SK-N-SH (cell line): ENCODE measurements around the gene ASH1L. TPM values are rescaled to one million over a fixed set of nuclear protein-coding genes. Genes with fewer than 3 reads are reported as not detected.

ENCODE experiments used
- CTCF ChIA-PET: fragments of 300-600, 350-600 bp; formaldehyde crosslinking; extraction: SDS; loops from one replicate; lab custom pipeline; 2021; lab: Yijun Ruan, JAX
- POLR2A ChIA-PET: fragments of 350-600 bp; sonication (Branson Sonifier 250); formaldehyde crosslinking; extraction: SDS; loops from one replicate; lab custom pipeline; 2020; ENCODE audit warnings: antibody characterized with exemption, inconsistent platforms; lab: Yijun Ruan, JAX
- DNase-seq: peaks from one replicate; pipeline ENCODE4 v3.0.0; 2012
- H2AFZ ChIP-seq: fragments of 200-600 bp; sonication (generic); 2 replicates; pipeline ENCODE4 v1.8.1; 2016; ENCODE audit warnings: antibody characterized with exemption, mild to moderate bottlenecking, low read depth
- H3F3A ChIP-seq: fragments of 200-600 bp; sonication (generic); replicated peaks from 2 replicates; pipeline ENCODE3; 2016; ENCODE audit warnings: antibody characterized with exemption, mild to moderate bottlenecking; ENCODE audit not compliant: insufficient read depth
- H3K27ac ChIP-seq, 2 experiments: fragments of 200-500 bp in 1 of 2; fragments of 200-600 bp in 1 of 2; sonication (Bioruptor generic) in 1 of 2; sonication (generic), shearing (Covaris generic) in 1 of 2; 2 replicates each; pipeline versions ENCODE4 v1.5.1 to v1.6.1; 2014 to 2016; ENCODE audit warnings: low read depth in 2 of 2, inconsistent platforms in 1 of 2, low read length in 1 of 2, mild to moderate bottlenecking in 1 of 2, mixed read lengths in 1 of 2
- H3K27me3 ChIP-seq: fragments of 200-600 bp; sonication (generic), shearing (Covaris generic); 2 replicates; pipeline ENCODE4 v1.6.1; 2016; ENCODE audit warnings: mixed run types; ENCODE audit not compliant: insufficient read depth
- H3K36me3 ChIP-seq, 2 experiments: fragments of 200-500 bp in 1 of 2; fragments of 200-600 bp in 1 of 2; sonication (Bioruptor generic) in 1 of 2; sonication (generic) in 1 of 2; replicated peaks in 1 of 2; 2 replicates each; pipeline versions ENCODE3 to v1.5.1; 2014 to 2016; ENCODE audit warnings: low read length in 1 of 2, mild to moderate bottlenecking in 1 of 2; ENCODE audit not compliant: insufficient read depth in 2 of 2, control insufficient read depth in 1 of 2
- H3K4me1 ChIP-seq, 2 experiments: fragments of 200-500 bp in 1 of 2; fragments of 200-600 bp in 1 of 2; sonication (Bioruptor generic) in 1 of 2; sonication (generic), shearing (Covaris generic) in 1 of 2; 2 replicates each; pipeline versions ENCODE4 v1.5.1 to v1.6.1; 2014 to 2016; ENCODE audit warnings: low read depth in 1 of 2, low read length in 1 of 2, mixed run types in 1 of 2; ENCODE audit not compliant: insufficient read depth in 2 of 2, control insufficient read depth in 1 of 2
- H3K4me2 ChIP-seq: fragments of 200-600 bp; sonication (generic), shearing (Covaris generic); 2 replicates; pipeline ENCODE4 v1.6.1; 2017; ENCODE audit warnings: mixed run types
- H3K4me3 ChIP-seq, 2 experiments: fragments of 200-500 bp in 1 of 2; fragments of 200-600 bp in 1 of 2; sonication (Bioruptor generic) in 1 of 2; sonication (generic), shearing (Covaris generic) in 1 of 2; 2 replicates each; pipeline versions ENCODE4 v1.5.1 to v1.8.1; 2014 to 2016; ENCODE audit warnings: low read depth in 2 of 2, inconsistent platforms in 1 of 2, low read length in 1 of 2, mild to moderate bottlenecking in 1 of 2, mixed read lengths in 1 of 2, moderate library complexity in 1 of 2
- H3K79me2 ChIP-seq: fragments of 200-600 bp; sonication (generic); 2 replicates; pipeline ENCODE4 v1.8.1; 2017; ENCODE audit warnings: mild to moderate bottlenecking; ENCODE audit not compliant: insufficient read depth
- H3K9ac ChIP-seq: fragments of 200-600 bp; sonication (generic); 2 replicates; pipeline ENCODE4 v1.6.1; 2017; ENCODE audit warnings: mixed run types
- H3K9me2 ChIP-seq: fragments of 200-600 bp; sonication (generic); 2 replicates; pipeline ENCODE4 v1.6.1; 2017; ENCODE audit warnings: mixed run types
- H3K9me3 ChIP-seq: fragments of 200-600 bp; sonication (generic); 2 replicates; pipeline ENCODE4 v1.6.1; 2017; ENCODE audit warnings: mixed run types, mild to moderate bottlenecking, moderate library complexity
- H4K20me1 ChIP-seq: fragments of 200-600 bp; sonication (generic); 2 replicates; pipeline ENCODE4 v1.6.1; 2017; ENCODE audit warnings: mild to moderate bottlenecking, mixed run types; ENCODE audit not compliant: insufficient read depth
- CHD2 ChIP-seq: fragments of 150-350 bp; IDR thresholded peaks from 2 replicates; pipeline ENCODE4 v1.6.1; 2018; ENCODE audit warnings: low read length; ENCODE audit not compliant: partially characterized antibody
- CTCF ChIP-seq: fragments of 200-600 bp; sonication (generic); IDR thresholded peaks from 2 replicates; pipeline ENCODE4 v1.6.1; 2017; ENCODE audit warnings: antibody characterized with exemption, mild to moderate bottlenecking, moderate library complexity
- GABPA ChIP-seq: IDR thresholded peaks from 2 replicates; pipeline ENCODE4 v1.4.0; 2012; ENCODE audit warnings: low read depth, mild to moderate bottlenecking
- MAX ChIP-seq: IDR thresholded peaks from 2 replicates; pipeline ENCODE4 v1.4.0; 2012; ENCODE audit warnings: low read depth
- MXI1 ChIP-seq: IDR thresholded peaks from 2 replicates; pipeline ENCODE4 v1.6.1; 2012; ENCODE audit warnings: mild to moderate bottlenecking, low read depth, low read length, improper control_type of control experiment
- NFIC ChIP-seq: IDR thresholded peaks from 2 replicates; pipeline ENCODE4 v1.4.0; 2012; ENCODE audit warnings: borderline replicate concordance
- NRF1 ChIP-seq: IDR thresholded peaks from 2 replicates; pipeline ENCODE4 v1.6.1; 2012; ENCODE audit warnings: low read depth, mild to moderate bottlenecking, low read length
- RXRA ChIP-seq: IDR thresholded peaks from 2 replicates; pipeline ENCODE4 v1.4.0; 2012; ENCODE audit warnings: low read depth, mild to moderate bottlenecking, borderline replicate concordance
- SMC3 ChIP-seq: IDR thresholded peaks from 2 replicates; pipeline ENCODE4 v1.6.1; 2012; ENCODE audit warnings: low read depth, low read length, improper control_type of control experiment
- TCF12 ChIP-seq: IDR thresholded peaks from 2 replicates; pipeline ENCODE4 v1.4.0; 2012
- YY1 ChIP-seq: IDR thresholded peaks from 2 replicates; pipeline ENCODE4 v1.4.0; 2012; ENCODE audit warnings: low read depth, mild to moderate bottlenecking
- WGBS: methylation state at CpG from one replicate; pipeline ENCODE4 v1.1.6; 2017; ENCODE audit warnings: low lambda C conversion rate; 5-methylcytosine and 5-hydroxymethylcytosine counted together
- polyA plus RNA-seq, 3 experiments: library from polyadenylated mRNA; depleted of rRNA; stranded (reverse); fragments of >200 nt; gene quantifications; 2 replicates each; pipeline ENCODE4 v1.2.3, GENCODE V29; 2012
- TF ChIP-seq, protein P1 (sequence below): IDR thresholded peaks from 2 replicates; pipeline ENCODE4; 2012
- TF ChIP-seq, protein P2 (sequence below): IDR thresholded peaks from 2 replicates; pipeline ENCODE4 v1.4.0; 2012; ENCODE audit warnings: low read depth, borderline replicate concordance

Gene ASH1L
- polyA plus RNA-seq, 1 of the 3 experiments (the other 2 are of a cell fraction), result 13.4 TPM

DNA sequence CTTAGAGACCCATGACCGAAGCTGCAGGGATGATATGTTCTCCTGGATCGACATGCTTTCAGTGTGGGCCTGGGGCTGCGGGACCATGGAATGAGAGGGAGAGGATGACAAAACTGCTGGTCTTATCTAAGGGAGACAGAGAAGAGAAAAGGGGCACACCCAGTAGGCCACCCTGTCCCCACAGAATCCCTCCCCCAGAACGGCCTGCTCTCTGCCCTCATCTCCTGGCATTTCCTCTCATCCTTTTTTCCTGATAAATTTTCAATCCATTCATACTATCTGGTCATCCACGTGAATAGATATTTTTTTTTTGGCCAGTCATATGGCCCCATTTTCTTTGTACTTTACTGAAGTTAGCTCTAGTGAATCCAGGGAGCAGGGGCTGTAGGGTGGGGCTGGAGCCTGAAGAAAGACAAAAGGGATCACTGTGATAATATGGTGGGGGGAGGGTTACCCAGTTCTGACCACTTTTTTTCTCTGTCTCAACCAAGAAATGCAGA lies 261.2 kb downstream of the ASH1L start, which contains the start of gene PKLR:
Gene PKLR (minus strand): TSS at position 97 of the 500 bp plus-strand sequence. CDS start 43 bp downstream, at position 54.
- 82% methylated on average over 5 of the region's 5 CpGs for WGBS
- CTCF ChIA-PET, result interaction anchor here (0.7 to 2.9 kb wide), 4 partner anchors 9 to 861 kb away, joined by 3 to 15 read pairs (median 4); no protein-coding TSS in a partner anchor
- no peaks in the 10 kb centered on the region for H3K27me3 ChIP-seq

More for the DNA sequence above, 261.2 kb downstream of the ASH1L start, which contains the start of gene PKLR:
- Histone ChIP-seq H4K20me1 (no peaks in the 10 kb centered on the region), H3K9me3 (no peaks in the 10 kb centered on the region), H3K9ac (no peak within 1 kb of the TSS), H3K36me3 (no peaks in the 10 kb centered on the region), H3F3A (no peaks in the 10 kb centered on the region), H3K4me1 (no peaks in the 10 kb centered on the region), H3K9me2 (no peaks in the 10 kb centered on the region), H3K4me2 (no peak within 1 kb of the TSS), H3K4me3 (no peak within 1 kb of the TSS), H2AFZ (no peak within 1 kb of the TSS), H3K27ac (no peak within 1 kb of the TSS), H3K79me2 (no peaks in the 10 kb centered on the region)
- no peak for TF ChIP-seq TCF12
- TF ChIP-seq, protein P1, sequence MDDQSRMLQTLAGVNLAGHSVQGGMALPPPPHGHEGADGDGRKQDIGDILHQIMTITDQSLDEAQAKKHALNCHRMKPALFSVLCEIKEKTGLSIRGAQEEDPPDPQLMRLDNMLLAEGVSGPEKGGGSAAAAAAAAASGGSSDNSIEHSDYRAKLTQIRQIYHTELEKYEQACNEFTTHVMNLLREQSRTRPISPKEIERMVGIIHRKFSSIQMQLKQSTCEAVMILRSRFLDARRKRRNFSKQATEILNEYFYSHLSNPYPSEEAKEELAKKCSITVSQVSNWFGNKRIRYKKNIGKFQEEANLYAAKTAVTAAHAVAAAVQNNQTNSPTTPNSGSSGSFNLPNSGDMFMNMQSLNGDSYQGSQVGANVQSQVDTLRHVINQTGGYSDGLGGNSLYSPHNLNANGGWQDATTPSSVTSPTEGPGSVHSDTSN, result no peak
- TF ChIP-seq, protein P2, sequence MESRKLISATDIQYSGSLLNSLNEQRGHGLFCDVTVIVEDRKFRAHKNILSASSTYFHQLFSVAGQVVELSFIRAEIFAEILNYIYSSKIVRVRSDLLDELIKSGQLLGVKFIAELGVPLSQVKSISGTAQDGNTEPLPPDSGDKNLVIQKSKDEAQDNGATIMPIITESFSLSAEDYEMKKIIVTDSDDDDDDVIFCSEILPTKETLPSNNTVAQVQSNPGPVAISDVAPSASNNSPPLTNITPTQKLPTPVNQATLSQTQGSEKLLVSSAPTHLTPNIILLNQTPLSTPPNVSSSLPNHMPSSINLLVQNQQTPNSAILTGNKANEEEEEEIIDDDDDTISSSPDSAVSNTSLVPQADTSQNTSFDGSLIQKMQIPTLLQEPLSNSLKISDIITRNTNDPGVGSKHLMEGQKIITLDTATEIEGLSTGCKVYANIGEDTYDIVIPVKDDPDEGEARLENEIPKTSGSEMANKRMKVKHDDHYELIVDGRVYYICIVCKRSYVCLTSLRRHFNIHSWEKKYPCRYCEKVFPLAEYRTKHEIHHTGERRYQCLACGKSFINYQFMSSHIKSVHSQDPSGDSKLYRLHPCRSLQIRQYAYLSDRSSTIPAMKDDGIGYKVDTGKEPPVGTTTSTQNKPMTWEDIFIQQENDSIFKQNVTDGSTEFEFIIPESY, result no peak
- TF ChIP-seq YY1, result no peak
- TF ChIP-seq CTCF, result no peak
- TF ChIP-seq NRF1, result no peak
- no peak for TF ChIP-seq NFIC
- TF ChIP-seq MAX, result no peak
- no peak for TF ChIP-seq CHD2
- TF ChIP-seq RXRA, result no peak
- no peak for TF ChIP-seq MXI1
- TF ChIP-seq GABPA, result no peak
- TF ChIP-seq SMC3, result no peak
- POLR2A ChIA-PET, result no interaction called here
- DNase-seq, result no peak
